GM18951 (cell line): ENCODE data around the gene ERBB4.

Experiments
- POLR2A ChIP-seq: IDR thresholded peaks from 4 replicates; pipeline ENCODE4 v1.6.1; 2011; ENCODE audit warnings: mild to moderate bottlenecking; ENCODE audit not compliant: insufficient read length, insufficient read depth; ENCODE audit errors: extremely low read depth
- in situ Hi-C: fragments of 300-500 bp; cut with MboI; formaldehyde crosslinking; loops from one replicate; pipeline ENCODE4 v1.12.0; 2022; ENCODE audit warnings: low sequenced_read_pairs, mixed read lengths, inconsistent platforms; ENCODE audit not compliant: unreplicated experiment

The ERBB4 gene

DNA sequence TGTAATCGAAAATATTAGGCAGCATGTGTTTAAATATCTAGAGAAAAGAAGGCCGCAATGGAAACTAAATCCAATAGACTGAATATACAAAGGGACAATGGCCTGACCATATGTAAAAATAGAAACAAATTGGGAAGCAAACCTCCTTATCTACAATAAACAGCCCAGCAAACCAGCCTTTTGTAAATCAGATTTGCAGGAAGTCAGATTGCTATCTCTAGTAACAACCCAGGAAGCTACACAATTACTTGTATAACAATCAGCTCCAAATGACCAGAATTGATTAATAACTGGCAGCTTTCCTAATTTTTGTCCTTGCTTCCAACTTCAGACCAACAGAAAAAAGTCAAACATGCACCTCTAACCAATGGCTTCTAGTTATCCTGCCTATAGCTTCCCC, 1122.2 kb downstream of the ERBB4 start:
- in situ Hi-C loops = no loop called here
- TF ChIP-seq POLR2A = no peak

DNA sequence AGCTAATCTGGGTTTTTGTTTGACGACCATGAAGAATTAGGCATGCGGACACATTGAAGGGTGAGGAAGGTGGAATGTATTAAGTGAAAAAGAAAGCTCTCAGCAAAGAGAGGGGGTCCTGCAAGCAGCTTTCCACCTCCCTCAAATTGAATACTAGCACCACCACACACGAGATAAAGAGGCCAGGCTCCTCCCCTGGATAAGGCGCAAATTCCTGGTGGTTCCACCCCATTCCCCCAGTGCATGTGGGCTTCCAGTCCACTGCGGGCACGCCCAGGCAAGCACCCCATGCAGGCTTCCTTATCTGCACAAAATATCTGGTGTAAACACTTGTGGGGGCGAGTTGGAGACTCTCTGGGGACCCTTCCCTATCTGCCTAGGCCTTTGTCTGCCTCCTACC, 1124.9 kb downstream of the ERBB4 start:
- TF ChIP-seq POLR2A = no peak
- in situ Hi-C loops = no loop called here

DNA sequence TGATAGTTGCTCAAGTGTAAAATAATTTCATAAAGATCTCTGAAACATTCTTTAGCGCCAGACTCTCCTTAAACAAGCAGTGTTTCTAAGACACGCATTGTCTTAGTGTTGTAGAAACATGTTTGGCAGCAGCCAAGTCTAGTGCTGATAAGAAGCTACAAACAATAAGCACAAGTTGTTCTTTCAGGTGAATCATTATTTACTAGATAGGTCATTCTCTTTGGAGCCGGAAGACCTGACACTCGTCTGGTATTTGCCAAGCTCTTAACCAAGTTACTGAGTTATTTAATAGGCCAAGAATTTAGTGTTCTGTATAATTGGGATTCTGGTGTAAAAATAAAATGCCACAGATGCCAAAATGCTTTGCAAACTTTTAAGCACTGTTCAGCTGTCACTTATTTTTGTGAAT, 1130.1 kb downstream of the ERBB4 start:
- no peak for TF ChIP-seq POLR2A
- in situ Hi-C loops = no loop called here

DNA sequence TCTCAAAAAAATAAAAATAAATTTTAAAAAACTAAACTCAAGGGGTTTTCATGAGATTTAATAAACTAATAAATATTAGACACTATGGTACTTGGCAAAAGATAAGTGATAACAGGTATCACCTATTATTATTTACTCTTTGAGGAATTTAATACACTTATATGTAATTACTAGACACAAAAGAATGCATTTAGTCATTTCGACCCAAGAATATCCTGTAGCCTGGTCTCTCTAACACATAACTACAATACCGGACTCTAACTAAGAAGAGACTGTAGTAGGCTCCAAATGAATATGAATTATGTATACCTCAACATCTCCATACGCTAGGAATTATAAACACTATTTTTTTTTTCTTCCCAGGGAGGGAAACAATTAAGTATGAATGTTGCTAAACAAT, 1131.5 kb downstream of the ERBB4 start:
- TF ChIP-seq POLR2A = no peak
- in situ Hi-C loops = no loop called here

DNA sequence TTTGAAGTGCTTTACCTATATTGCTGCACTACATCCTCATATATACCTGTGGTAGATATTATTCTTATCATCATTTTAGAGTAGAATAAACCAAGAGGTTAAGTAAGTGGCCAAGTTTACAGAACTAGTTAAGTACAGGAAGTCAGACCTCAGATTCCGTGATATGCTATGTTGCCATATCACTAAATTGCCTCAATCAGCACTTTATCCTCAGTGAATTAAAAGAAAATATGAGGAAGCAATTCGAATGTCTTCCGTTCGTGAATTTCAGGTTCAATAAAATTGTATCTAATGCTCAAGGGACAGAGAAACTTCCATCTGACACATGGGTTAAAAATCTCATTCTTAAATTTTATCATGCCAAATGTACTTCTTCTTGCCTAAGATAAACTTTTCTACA, 1133.6 kb downstream of the ERBB4 start:
- no peak for TF ChIP-seq POLR2A
- in situ Hi-C loops = no loop called here

DNA sequence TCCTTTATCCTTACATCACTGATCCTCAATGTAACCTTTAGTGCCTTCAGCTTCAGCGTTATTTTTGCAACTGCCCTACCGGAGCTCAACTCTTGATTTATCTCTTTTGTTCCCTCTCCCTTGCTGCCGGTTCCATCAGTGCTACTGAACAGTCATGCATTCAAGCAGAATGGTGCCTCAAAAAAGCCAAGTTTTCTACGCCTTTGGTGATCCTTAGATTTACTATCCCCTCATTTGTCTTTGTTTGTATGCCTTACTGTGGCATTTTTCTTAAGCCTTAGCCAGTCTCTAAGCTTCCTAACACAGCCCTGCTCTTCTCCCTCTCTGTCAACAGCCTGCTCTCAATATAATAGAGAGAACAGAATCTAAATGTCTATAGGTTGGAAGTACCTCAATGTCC, 1134.5 kb downstream of the ERBB4 start:
- in situ Hi-C loops = no loop called here
- no peak for TF ChIP-seq POLR2A

DNA sequence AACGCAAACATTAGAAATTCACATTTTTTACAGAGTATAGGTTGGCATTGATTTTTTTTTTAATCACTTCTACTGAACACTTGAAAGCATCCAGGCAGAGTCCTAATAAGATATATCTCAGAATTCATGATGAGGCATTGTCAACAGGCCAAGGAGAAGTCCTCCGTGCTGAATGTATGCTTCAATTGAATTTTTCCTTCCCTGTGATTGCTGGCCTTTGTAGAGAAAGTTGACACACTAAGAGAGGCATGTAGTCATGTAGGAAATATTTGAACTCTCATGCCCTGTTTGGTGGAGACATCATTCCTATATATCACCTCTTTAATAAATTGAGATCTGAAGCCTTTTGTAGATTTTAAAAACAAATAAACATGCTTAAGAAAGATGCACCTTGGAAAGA, 1137.3 kb downstream of the ERBB4 start:
- in situ Hi-C loops = no loop called here
- no peak for TF ChIP-seq POLR2A

DNA sequence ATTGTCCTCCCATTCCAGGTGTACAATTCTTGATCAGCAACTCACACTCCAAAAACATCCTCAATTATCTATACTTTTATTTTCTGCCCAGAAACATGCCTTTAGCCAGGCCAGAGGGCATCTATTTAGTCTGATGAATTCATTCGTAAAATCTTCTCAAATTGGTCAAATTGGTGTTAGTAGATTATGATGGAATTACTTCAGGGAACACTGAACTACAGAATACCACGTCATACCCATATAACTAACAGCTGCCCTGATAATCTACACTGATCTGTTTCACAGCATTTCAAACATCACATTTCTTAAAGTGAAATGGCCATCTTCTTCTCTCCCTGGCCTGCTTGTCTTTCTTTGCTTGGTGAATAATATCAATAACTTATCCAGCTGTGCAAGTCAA, 1140.8 kb downstream of the ERBB4 start:
- TF ChIP-seq POLR2A = no peak
- in situ Hi-C loops = no loop called here

DNA sequence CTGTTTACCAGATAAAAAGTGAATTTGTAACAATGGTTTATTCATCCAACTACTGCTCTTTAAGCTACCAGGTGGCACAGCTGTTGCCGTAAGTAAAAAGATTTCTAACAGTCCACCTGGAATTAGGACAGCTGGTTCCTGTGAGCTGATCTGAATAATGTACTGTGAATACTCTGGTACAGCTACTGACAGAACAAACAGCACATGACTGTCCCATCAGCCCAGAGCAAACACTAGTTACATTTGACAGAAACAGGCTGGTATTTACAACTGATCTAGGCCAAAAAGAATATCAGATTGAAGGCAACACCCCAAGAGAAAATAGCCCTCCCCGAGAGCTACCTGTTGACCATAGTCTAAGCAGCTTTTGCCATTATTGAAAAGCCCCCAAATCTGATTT, 1141.8 kb downstream of the ERBB4 start:
- in situ Hi-C loops = no loop called here
- no peak for TF ChIP-seq POLR2A

DNA sequence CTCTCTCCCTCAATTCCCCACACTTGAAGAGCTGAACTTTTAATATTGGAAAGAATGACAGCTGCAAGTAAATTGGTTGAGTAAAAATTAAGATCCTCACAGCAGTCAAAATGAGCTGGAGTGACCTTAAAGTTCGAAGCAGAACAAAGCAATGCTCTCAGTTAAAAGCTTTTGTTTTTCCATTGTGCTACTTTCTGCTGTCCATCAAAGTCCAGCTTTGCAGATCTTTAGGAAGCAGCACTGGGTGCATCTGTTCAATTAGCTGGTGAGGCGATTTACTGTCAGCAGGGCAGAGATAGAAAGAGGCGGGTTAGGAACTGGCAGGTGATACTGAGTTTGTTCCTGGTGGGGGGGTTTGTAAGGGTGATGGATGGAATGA, 1147.4 kb downstream of the ERBB4 start:
- TF ChIP-seq POLR2A = no peak
- in situ Hi-C loops = no loop called here

DNA sequence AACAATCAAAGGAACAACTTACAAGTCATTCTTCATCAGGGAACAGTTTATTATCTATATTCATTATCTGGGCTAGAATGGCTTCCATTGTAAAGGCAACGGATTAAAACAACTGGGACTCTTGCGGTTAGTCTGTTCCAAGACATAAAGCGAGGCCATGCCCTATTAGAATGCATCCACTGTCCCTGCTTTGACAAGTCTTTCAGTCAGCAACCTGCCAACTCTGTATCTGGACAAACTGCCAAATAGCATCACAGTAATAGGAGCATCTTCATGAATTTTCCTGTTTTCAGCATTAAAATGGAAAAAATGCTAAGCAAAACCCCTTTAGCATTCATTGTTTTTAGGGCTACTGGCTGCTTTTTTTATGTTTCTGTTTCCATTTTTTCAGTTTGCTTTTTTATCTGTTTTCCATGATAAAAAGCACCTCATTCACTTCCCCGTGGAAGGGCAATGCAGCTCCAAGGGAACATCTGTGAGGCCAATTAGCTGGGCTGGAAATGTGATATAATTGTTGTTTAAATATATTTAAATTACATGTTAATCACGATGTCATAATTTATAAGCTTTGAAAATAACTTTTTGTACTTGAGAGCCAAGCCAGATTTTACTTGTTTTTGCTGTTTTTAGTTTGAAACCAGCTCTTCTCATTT, 1147.9 kb downstream of the ERBB4 start:
- in situ Hi-C loops = no loop called here
- TF ChIP-seq POLR2A = no peak

DNA sequence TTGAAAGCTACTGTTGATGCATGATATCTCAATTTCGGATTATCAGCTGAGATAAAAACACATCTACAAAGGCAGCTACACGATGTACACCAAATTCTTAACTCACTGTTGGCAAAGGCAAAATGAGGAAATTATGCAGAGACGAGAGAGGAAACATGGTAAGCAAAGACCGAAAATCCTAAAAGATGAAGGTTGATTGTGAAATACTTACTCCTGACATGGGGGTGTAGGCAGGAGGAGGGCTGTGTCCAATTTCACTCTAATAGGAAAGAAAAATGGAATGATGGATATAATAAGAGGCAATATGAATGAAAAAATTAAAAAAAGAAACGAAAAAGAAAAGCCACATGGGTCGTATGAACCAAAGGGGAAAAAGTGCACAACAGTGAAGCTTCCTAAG, 1150.9 kb downstream of the ERBB4 start:
- in situ Hi-C loops = no loop called here
- no peak for TF ChIP-seq POLR2A

DNA sequence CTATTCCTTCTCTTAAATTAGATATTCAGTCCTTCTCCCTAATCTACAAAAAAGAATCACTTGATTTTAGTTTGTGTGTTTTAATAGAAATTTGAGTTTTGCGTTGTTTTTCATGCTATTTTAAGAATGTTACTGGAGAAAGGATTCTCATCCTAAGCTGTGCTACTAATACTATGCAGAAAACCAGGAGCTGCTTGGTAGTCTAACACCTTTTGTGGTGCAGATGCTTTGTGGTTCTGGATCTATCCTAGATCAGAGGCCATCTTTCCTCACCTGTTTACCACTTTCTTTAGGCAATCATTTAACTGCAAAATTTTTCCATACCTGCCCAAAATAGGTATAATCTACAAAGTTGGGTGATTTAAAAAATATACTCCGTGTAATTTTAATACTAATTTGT, 1158.6 kb downstream of the ERBB4 start:
- in situ Hi-C loops = no loop called here
- TF ChIP-seq POLR2A = no peak

DNA sequence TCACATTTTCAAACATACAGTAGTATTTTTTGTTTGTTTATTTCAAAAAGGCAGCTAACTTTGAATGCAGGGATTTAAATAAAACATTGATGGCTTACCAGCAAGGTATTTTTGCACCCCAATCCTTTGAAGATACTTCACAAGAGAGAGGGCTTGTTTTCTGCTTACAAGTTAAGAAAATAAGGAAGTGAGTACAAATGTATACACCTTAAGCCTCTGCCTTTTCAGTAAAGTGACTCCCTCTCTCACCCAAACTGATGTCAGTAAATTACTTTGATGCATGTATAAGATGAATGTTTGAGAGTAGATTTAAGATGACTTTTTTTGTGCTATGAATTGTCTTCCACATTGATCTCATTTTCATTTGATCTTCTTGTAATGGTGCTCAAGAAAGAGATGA, 1162.2 kb downstream of the ERBB4 start:
- TF ChIP-seq POLR2A = no peak
- in situ Hi-C loops = no loop called here

DNA sequence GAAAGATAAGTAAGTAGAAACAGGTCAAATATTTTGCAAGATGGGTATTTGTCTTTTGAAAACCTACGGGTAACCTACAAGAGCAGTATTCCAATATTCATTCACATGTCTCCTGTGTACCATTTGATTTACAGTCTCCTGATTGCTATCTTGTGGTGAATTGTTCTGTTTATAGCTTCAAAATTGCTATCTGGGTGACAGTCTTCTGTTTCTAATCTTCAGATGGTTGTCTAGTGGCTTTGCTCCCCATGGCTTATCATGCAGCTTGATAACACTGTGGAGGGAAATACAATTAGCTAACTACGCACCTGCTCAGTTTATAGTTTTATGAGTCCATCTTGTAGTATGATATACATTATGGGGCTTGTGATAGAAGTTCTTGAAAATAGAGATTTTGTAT, 1165.4 kb downstream of the ERBB4 start:
- no peak for TF ChIP-seq POLR2A
- in situ Hi-C loops = no loop called here

DNA sequence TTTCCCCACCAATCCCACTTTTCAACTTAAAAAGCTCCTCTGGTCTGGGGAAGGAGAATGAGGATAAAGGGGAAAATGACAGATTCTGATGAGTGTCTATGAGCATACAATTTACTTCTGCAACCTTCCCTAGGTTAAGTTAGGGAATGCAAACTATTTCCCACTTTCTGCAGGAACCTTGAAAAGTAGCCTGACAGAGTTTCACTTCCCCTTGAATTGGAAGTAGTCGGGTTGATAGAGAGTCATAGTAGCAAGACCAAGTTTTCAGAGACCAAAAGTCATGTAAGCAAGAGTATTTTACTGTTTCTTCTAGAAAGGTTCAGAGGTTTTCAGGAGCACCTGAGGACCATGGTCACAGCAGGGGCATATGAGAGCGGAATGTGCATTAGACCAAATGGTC, 1167.1 kb downstream of the ERBB4 start:
- no peak for TF ChIP-seq POLR2A
- in situ Hi-C loops = no loop called here

DNA sequence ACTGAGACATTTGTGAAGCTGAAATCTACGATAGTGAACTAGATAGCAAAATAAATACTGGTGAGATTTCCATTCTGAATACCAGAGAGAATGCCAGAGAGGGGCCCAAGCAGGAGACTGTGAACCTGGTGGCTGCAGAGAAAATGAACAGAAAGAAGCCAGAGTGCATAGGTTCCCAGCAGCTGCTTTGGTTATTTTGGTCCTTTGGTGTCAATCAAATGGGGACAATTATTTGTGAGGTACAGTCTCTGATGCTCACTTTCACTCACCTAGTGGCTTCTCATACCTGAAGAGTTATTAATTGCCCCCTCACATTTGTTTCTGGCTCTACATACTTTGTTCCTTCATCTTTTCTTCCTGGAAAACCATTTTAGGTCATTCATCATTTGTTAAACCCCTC, 1170.1 kb downstream of the ERBB4 start:
- in situ Hi-C loops = no loop called here
- no peak for TF ChIP-seq POLR2A
